Astrocyte (in vitro differentiated cells and primary cell): ENCODE measurements around the gene CIB2. TPM values are rescaled to one million over a fixed set of nuclear protein-coding genes. Genes with fewer than 3 reads are reported as not detected.

Source experiments
- DNase-seq: peaks from one replicate; pipeline ENCODE4 v3.0.0-alpha.2; 2010; ENCODE audit warnings: low read depth
- FAIRE-seq: peaks from 2 replicates; lab custom pipeline; 2011; peaks lifted over from hg19 to GRCh38; lab: Jason Lieb, UNC
- H2AFZ ChIP-seq: 2 replicates; pipeline ENCODE4 v1.6.0; 2012; ENCODE audit warnings: low read depth, low read length, inconsistent platforms
- H3K27ac ChIP-seq: 2 replicates; pipeline ENCODE4 v1.5.1; 2011; ENCODE audit warnings: low read depth, low read length, inconsistent platforms
- H3K27me3 ChIP-seq: 2 replicates; pipeline ENCODE4 v1.6.0; 2011; ENCODE audit warnings: low read length, inconsistent platforms; ENCODE audit not compliant: insufficient read depth
- H3K36me3 ChIP-seq: 2 replicates; pipeline ENCODE4 v1.5.1; 2011; ENCODE audit warnings: low read length, inconsistent platforms; ENCODE audit not compliant: insufficient read depth
- H3K4me1 ChIP-seq: 2 replicates; pipeline ENCODE4 v1.5.1; 2011; ENCODE audit warnings: low read length, inconsistent platforms; ENCODE audit not compliant: insufficient read depth
- H3K4me2 ChIP-seq: 2 replicates; pipeline ENCODE4 v1.6.0; 2012; ENCODE audit warnings: low read length, inconsistent platforms
- H3K4me3 ChIP-seq: 2 replicates; pipeline ENCODE4 v1.5.1; 2011; ENCODE audit warnings: low read depth, mild to moderate bottlenecking, low read length, inconsistent platforms; ENCODE audit not compliant: insufficient read depth
- H3K79me2 ChIP-seq: 2 replicates; pipeline ENCODE4 v1.6.0; 2012; ENCODE audit warnings: mild to moderate bottlenecking, low read length, inconsistent platforms; ENCODE audit not compliant: insufficient read depth
- H3K9ac ChIP-seq: 2 replicates; pipeline ENCODE4 v1.6.0; 2012; ENCODE audit warnings: mild to moderate bottlenecking, low read length, inconsistent platforms
- H3K9me3 ChIP-seq: 2 replicates; pipeline ENCODE4 v1.5.1; 2012; ENCODE audit warnings: low read depth, mild to moderate bottlenecking, low read length, inconsistent platforms; ENCODE audit not compliant: insufficient read depth
- H4K20me1 ChIP-seq: 2 replicates; pipeline ENCODE4 v1.6.0; 2012; ENCODE audit warnings: low read length, inconsistent platforms; ENCODE audit not compliant: insufficient read depth
- H3K27ac Mint-ChIP-seq: one replicate; pipeline ENCODE4 v1.8.0; 2021; ENCODE audit warnings: mild to moderate bottlenecking, mixed read lengths; ENCODE audit not compliant: unreplicated experiment
- H3K27me3 Mint-ChIP-seq: one replicate; pipeline ENCODE4 v1.8.0; 2021; ENCODE audit warnings: low read depth, mixed read lengths; ENCODE audit not compliant: unreplicated experiment
- H3K36me3 Mint-ChIP-seq: one replicate; pipeline ENCODE4 v1.8.0; 2021; ENCODE audit warnings: low read depth, mixed read lengths; ENCODE audit not compliant: unreplicated experiment
- H3K4me1 Mint-ChIP-seq: one replicate; pipeline ENCODE4 v1.8.0; 2021; ENCODE audit warnings: low read depth, mixed read lengths; ENCODE audit not compliant: unreplicated experiment
- H3K4me3 Mint-ChIP-seq: one replicate; pipeline ENCODE4 v1.8.0; 2021; ENCODE audit warnings: mild to moderate bottlenecking, moderate library complexity, mixed read lengths; ENCODE audit not compliant: unreplicated experiment
- H3K9me3 Mint-ChIP-seq: one replicate; pipeline ENCODE4 v1.8.0; 2021; ENCODE audit warnings: mild to moderate bottlenecking, mixed read lengths; ENCODE audit not compliant: unreplicated experiment
- CTCF ChIP-seq: IDR thresholded peaks from 2 replicates; pipeline ENCODE4 v1.5.1; 2011; ENCODE audit warnings: low read depth, mild to moderate bottlenecking, inconsistent platforms, low read length, moderate library complexity; ENCODE audit not compliant: insufficient read depth
- EZH2 ChIP-seq: IDR thresholded peaks from 2 replicates; pipeline ENCODE4 v1.6.1; 2012; ENCODE audit warnings: mild to moderate bottlenecking, low read length, inconsistent platforms; ENCODE audit not compliant: insufficient read depth
- total RNA-seq: library from RNA; stranded (reverse); gene quantifications from 2 replicates; pipeline ENCODE4 v1.2.1, GENCODE V29; 2021

Gene CIB2
- total RNA-seq, 1 donor from 2014 or later, result 7.4 TPM

GRCh38 chr15:78063217-78063616, 68.0 kb downstream of the CIB2 start:
- Histone ChIP-seq H3K9me3 (no peaks in the 10 kb centered on the region), H3K36me3 (no peaks in the 10 kb centered on the region), H3K4me2 (no peak overlapping the region), H3K4me3 (no peak overlapping the region), H3K27ac (no peak overlapping the region), H3K4me1 (peaks cover 47% of the 10 kb centered on the region), H3K79me2 (peaks cover 85% of the 10 kb centered on the region), H3K9ac (no peak overlapping the region), H3K27me3 (no peaks in the 10 kb centered on the region), H2AFZ (no peak overlapping the region), H4K20me1 (peaks cover 72% of the 10 kb centered on the region)
- no peak for TF ChIP-seq CTCF
- no peak for TF ChIP-seq EZH2
- H3K9me3 Mint-ChIP-seq, result peaks cover 1% of the 10 kb centered on the region
- H3K27me3 Mint-ChIP-seq, result peaks cover 2% of the 10 kb centered on the region
- H3K36me3 Mint-ChIP-seq, result peaks cover 4% of the 10 kb centered on the region
- H3K4me3 Mint-ChIP-seq, result no peak overlapping the region
- H3K27ac Mint-ChIP-seq, result no peak overlapping the region
- DNase-seq (no peak), FAIRE-seq (no peak)
- peaks cover 37% of the 10 kb centered on the region for H3K4me1 Mint-ChIP-seq

DNA sequence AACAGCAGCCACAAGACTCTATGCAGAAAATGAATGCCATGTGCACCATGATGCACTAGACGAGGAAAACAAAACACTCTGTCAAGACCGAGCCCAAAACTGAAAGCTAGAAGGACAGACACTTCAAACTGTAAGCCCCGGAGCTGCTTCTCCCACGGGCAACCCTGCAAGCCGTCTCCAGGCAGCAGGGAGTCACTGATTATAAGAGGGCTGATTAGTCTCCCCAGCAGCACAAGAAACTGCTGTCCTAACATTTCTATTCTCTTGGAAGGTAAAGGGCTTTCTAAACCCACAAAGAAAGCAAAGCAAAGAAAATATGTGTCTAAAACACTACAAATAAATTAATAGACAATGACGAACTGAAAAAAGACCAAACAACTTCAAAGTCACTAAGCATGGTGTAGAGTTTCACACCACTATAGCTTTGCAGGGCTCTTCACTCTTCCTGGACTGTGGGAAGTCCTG, 69.2 kb downstream of the CIB2 start:
- peak overlapping the region; percentile 18 for H3K4me3 ChIP-seq
- peak overlapping the region; percentile 20 for H3K27ac ChIP-seq
- no peaks in the 10 kb centered on the region for H3K27me3 ChIP-seq
- H3K36me3 ChIP-seq, result no peaks in the 10 kb centered on the region
- Mint-ChIP-seq H3K9me3 (peaks cover 1% of the 10 kb centered on the region), H3K36me3 (peaks cover 4% of the 10 kb centered on the region), H3K4me1 (peaks cover 26% of the 10 kb centered on the region), H3K27me3 (peaks cover 2% of the 10 kb centered on the region), H3K4me3 (no peak overlapping the region), H3K27ac (peak overlapping the region; percentile 48)
- H3K4me1 ChIP-seq, result peaks cover 38% of the 10 kb centered on the region
- peak overlapping the region; percentile 36 for H3K9ac ChIP-seq
- TF ChIP-seq CTCF (no peak), EZH2 (no peak)
- DNase-seq (peak; percentile 58), FAIRE-seq (no peak)
- peak overlapping the region; percentile 75 for H3K4me2 ChIP-seq
- peaks cover 83% of the 10 kb centered on the region for H3K79me2 ChIP-seq
- no peak overlapping the region for H2AFZ ChIP-seq
- peaks cover 71% of the 10 kb centered on the region for H4K20me1 ChIP-seq
- no peaks in the 10 kb centered on the region for H3K9me3 ChIP-seq

- Histone ChIP-seq H4K20me1 (peaks cover 74% of the 10 kb centered on the region), H3K79me2 (peaks cover 88% of the 10 kb centered on the region), H2AFZ (no peak overlapping the region), H3K27ac (no peak overlapping the region), H3K4me1 (peaks cover 32% of the 10 kb centered on the region), H3K27me3 (no peaks in the 10 kb centered on the region), H3K9me3 (no peaks in the 10 kb centered on the region), H3K36me3 (no peaks in the 10 kb centered on the region), H3K4me3 (no peak overlapping the region), H3K4me2 (no peak overlapping the region), H3K9ac (no peak overlapping the region)
- H3K4me3 Mint-ChIP-seq, result no peak overlapping the region
- FAIRE-seq (no peak), DNase-seq (no peak)
- H3K9me3 Mint-ChIP-seq, result peaks cover 1% of the 10 kb centered on the region
- H3K36me3 Mint-ChIP-seq, result peaks cover 4% of the 10 kb centered on the region
- no peak overlapping the region for H3K27ac Mint-ChIP-seq
- peaks cover 26% of the 10 kb centered on the region for H3K4me1 Mint-ChIP-seq
- TF ChIP-seq EZH2, result no peak
- TF ChIP-seq CTCF, result no peak
- H3K27me3 Mint-ChIP-seq, result peaks cover 2% of the 10 kb centered on the region
Measured at GRCh38 chr15:78060232-78060631, 71.0 kb downstream of the CIB2 start.
